Neural cell (in vitro differentiated cells): ENCODE measurements around the gene MLLT10.

ENCODE experiments used
- CTCF ChIP-seq: fragments of 450-650 bp; IDR thresholded peaks from 2 replicates; pipeline ENCODE4 v1.5.1; 2014; ENCODE audit warnings: antibody characterized with exemption, mild to moderate bottlenecking, moderate library complexity; ENCODE audit not compliant: poor library complexity, severe bottlenecking
- EP300 ChIP-seq: fragments of 450-650 bp; conservative IDR thresholded peaks from 2 replicates; pipeline ENCODE4 v1.6.1; 2014; ENCODE audit warnings: antibody characterized with exemption, mild to moderate bottlenecking, moderate library complexity; ENCODE audit not compliant: poor library complexity, severe bottlenecking
- EZH2 ChIP-seq: fragments of 200-600, 300-800 bp; shearing (Covaris generic), sonication (generic); IDR thresholded peaks from 2 replicates; pipeline ENCODE4 v1.6.1; 2014; ENCODE audit warnings: antibody characterized with exemption, low read length, borderline replicate concordance, mild to moderate bottlenecking; ENCODE audit not compliant: insufficient read depth, poor library complexity, severe bottlenecking
- MXI1 ChIP-seq: fragments of 450-650 bp; conservative IDR thresholded peaks from 2 replicates; pipeline ENCODE4 v1.6.1; 2014; ENCODE audit warnings: antibody characterized with exemption, mild to moderate bottlenecking; ENCODE audit not compliant: poor library complexity, severe bottlenecking
- POLR2AphosphoS5 ChIP-seq: IDR thresholded peaks from 2 replicates; pipeline ENCODE4 v1.6.1; 2012
- RAD21 ChIP-seq: fragments of 450-650 bp; conservative IDR thresholded peaks from 2 replicates; pipeline ENCODE4 v1.6.1; 2014; ENCODE audit warnings: antibody characterized with exemption, mild to moderate bottlenecking, moderate library complexity
- REST ChIP-seq: IDR thresholded peaks from 2 replicates; pipeline ENCODE4 v1.6.1; 2012; ENCODE audit warnings: borderline replicate concordance
- SMC3 ChIP-seq: fragments of 450-650 bp; conservative IDR thresholded peaks from 2 replicates; pipeline ENCODE4 v1.6.1; 2014; ENCODE audit warnings: antibody characterized with exemption, mild to moderate bottlenecking, moderate library complexity; ENCODE audit not compliant: poor library complexity
- TAF1 ChIP-seq: IDR thresholded peaks from 2 replicates; pipeline ENCODE4 v1.6.1; 2012; ENCODE audit warnings: low read depth

- TF ChIP-seq CTCF = no peak
- TF ChIP-seq POLR2AphosphoS5 = no peak
- TF ChIP-seq RAD21 = no peak
- no peak for TF ChIP-seq SMC3
- no peak for TF ChIP-seq EZH2
- no peak for TF ChIP-seq MXI1
- TF ChIP-seq EP300 = no peak
- no peak for TF ChIP-seq TAF1
- no peak for TF ChIP-seq REST
Observed at GRCh38 chr10:21750424-21750823, 216.4 kb downstream of the MLLT10 start.
